Mesenchymal stem cell (in vitro differentiated cells and primary cell): ENCODE measurements around the gene LAMC1.

Experiments
- DNase-seq: peaks from one replicate; pipeline ENCODE4 v3.0.0-alpha.2; 2013
- H2AFZ ChIP-seq: one replicate; pipeline ENCODE4 v1.6.1; 2013; ENCODE audit warnings: low read depth, mild to moderate bottlenecking, control low read depth, inconsistent platforms, low read length, moderate library complexity
- H2AK5ac ChIP-seq: 2 replicates; pipeline ENCODE4 v1.6.1; 2013; ENCODE audit warnings: low read length, moderate library complexity, mild to moderate bottlenecking, inconsistent platforms; ENCODE audit not compliant: severe bottlenecking
- H2BK120ac ChIP-seq: one replicate; pipeline ENCODE4 v1.6.1; 2013; ENCODE audit warnings: low read depth, mild to moderate bottlenecking, inconsistent platforms, low read length, moderate library complexity
- H2BK12ac ChIP-seq, 2 experiments: one replicate each; pipeline ENCODE4 v1.6.1; 2013; ENCODE audit warnings: inconsistent platforms in 2 of 2, low read length in 2 of 2, mild to moderate bottlenecking in 2 of 2, moderate library complexity in 2 of 2, control low read depth in 1 of 2
- H2BK15ac ChIP-seq: one replicate; pipeline ENCODE4 v1.6.1; 2013; ENCODE audit warnings: mild to moderate bottlenecking, low read depth, inconsistent platforms; ENCODE audit not compliant: poor library complexity, severe bottlenecking
- H2BK5ac ChIP-seq: 2 replicates; pipeline ENCODE4 v1.6.1; 2013; ENCODE audit warnings: low read depth, mild to moderate bottlenecking, low read length, control low read depth, inconsistent platforms; ENCODE audit not compliant: poor library complexity, severe bottlenecking
- H3K14ac ChIP-seq, 2 experiments: one replicate each; pipeline ENCODE4 v1.6.1; 2013; ENCODE audit warnings: inconsistent platforms in 2 of 2, low read length in 2 of 2, control low read depth in 1 of 2, mild to moderate bottlenecking in 1 of 2, moderate library complexity in 1 of 2
- H3K18ac ChIP-seq, 2 experiments: one replicate each; pipeline ENCODE4 v1.6.1; 2013; ENCODE audit warnings: inconsistent platforms in 2 of 2, low read length in 2 of 2, control low read depth in 1 of 2, low read depth in 1 of 2, mild to moderate bottlenecking in 1 of 2
- H3K23ac ChIP-seq, 2 experiments: one replicate each; pipeline ENCODE4 v1.6.1; 2013; ENCODE audit warnings: inconsistent platforms in 2 of 2, low read length in 2 of 2, mild to moderate bottlenecking in 2 of 2, moderate library complexity in 2 of 2, control low read depth in 1 of 2
- H3K27ac ChIP-seq: 2 replicates; pipeline ENCODE4 v1.5.1; 2013; ENCODE audit warnings: mild to moderate bottlenecking, moderate library complexity, low read length, control low read depth, inconsistent platforms; ENCODE audit not compliant: poor library complexity, severe bottlenecking
- H3K27me3 ChIP-seq, 2 experiments: 2 replicates each; pipeline versions ENCODE4 v1.6.1 to v1.7.0; 2013; ENCODE audit warnings: low read length in 2 of 2, mild to moderate bottlenecking in 2 of 2, moderate library complexity in 2 of 2, control low read depth in 1 of 2, inconsistent platforms in 1 of 2; ENCODE audit not compliant: control insufficient read depth in 1 of 2, insufficient read depth in 1 of 2
- H3K36me3 ChIP-seq, 2 experiments: 2 replicates each; pipeline versions ENCODE4 v1.6.1 to v1.7.0; 2013; ENCODE audit warnings: low read length in 2 of 2, control low read depth in 1 of 2, inconsistent platforms in 1 of 2, low read depth in 1 of 2, mild to moderate bottlenecking in 1 of 2; ENCODE audit not compliant: insufficient read depth in 2 of 2, control insufficient read depth in 1 of 2
- H3K4ac ChIP-seq, 2 experiments: one replicate each; pipeline ENCODE4 v1.6.1; 2013; ENCODE audit warnings: inconsistent platforms in 2 of 2, low read length in 2 of 2, mild to moderate bottlenecking in 2 of 2, moderate library complexity in 2 of 2, control low read depth in 1 of 2, low read depth in 1 of 2
- H3K4me1 ChIP-seq: 2 replicates; pipeline ENCODE4 v1.6.1; 2013; ENCODE audit warnings: low read depth, low read length, control low read depth; ENCODE audit not compliant: control insufficient read depth, insufficient read depth
- H3K4me2 ChIP-seq: 2 replicates; pipeline ENCODE4 v1.6.1; 2013; ENCODE audit warnings: low read length, mild to moderate bottlenecking, inconsistent platforms; ENCODE audit not compliant: poor library complexity, severe bottlenecking
- H3K4me3 ChIP-seq, 2 experiments: 2 replicates each; pipeline versions ENCODE4 v1.5.1 to v1.7.0; 2013; ENCODE audit warnings: low read length in 2 of 2, mild to moderate bottlenecking in 2 of 2, control low read depth in 1 of 2, low read depth in 1 of 2; ENCODE audit not compliant: insufficient read depth in 1 of 2
- H3K79me1 ChIP-seq: replicated peaks from 2 replicates; pipeline ENCODE4 v1.6.1; 2013; ENCODE audit warnings: mild to moderate bottlenecking, control low read depth, low read length, inconsistent platforms; ENCODE audit not compliant: poor library complexity, severe bottlenecking
- H3K9ac ChIP-seq: 2 replicates; pipeline ENCODE4 v1.7.0; 2013; ENCODE audit warnings: mild to moderate bottlenecking, low read length, moderate library complexity
- H3K9me3 ChIP-seq: 2 replicates; pipeline ENCODE4 v1.7.0; 2013; ENCODE audit warnings: mild to moderate bottlenecking, low read length; ENCODE audit not compliant: control insufficient read depth
- H4K8ac ChIP-seq: one replicate; pipeline ENCODE4 v1.6.1; 2013; ENCODE audit warnings: inconsistent platforms, mild to moderate bottlenecking, low read length, moderate library complexity
- H4K91ac ChIP-seq: one replicate; pipeline ENCODE4 v1.6.1; 2013; ENCODE audit warnings: mild to moderate bottlenecking, low read length, inconsistent platforms
- WGBS: methylation state at CpG from one replicate; pipeline ENCODE4 v1.1.7; 2013; ENCODE audit warnings: mixed read lengths; 5-methylcytosine and 5-hydroxymethylcytosine counted together

Gene LAMC1

DNA sequence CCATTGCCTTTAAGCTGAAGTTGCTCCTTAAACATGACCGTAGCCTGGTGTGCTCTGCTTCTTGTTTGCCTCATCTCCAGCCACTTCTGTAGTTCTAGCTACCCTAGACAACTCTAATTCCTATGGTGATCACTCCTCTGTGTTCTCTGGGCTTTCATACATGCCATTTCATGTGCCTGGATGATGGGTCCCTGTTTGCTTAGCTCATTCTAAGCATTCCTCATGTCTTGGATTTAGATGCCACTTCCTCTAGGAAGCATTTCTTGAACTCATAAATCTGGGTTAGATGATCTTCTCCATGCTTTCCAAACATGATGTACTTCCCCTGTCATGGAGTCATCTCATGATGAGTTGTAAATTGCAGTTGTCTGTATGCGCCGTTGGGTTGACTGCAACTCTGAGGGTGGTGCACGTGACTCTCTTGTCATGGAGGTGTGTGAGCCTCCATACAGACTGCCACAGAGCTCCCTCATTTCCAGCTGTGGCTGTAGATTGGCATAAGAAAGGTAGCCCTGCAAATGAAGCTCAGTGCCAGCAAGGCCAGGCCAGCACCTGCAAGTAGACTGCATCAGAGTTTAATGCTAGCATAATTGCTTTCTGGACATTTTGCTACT, 77.2 kb downstream of the LAMC1 start:
- Histone ChIP-seq H3K36me3 (peaks cover 13 to 69% of the 10 kb centered on the region in 2 experiments), H4K91ac (peak overlapping the region; percentile 25), H3K14ac (no peak overlapping the region), H3K9me3 (no peaks in the 10 kb centered on the region), H2AFZ (no peak overlapping the region), H3K18ac (peak overlapping the region in 1 of 2 experiments; percentile 13), H3K4me1 (peaks cover 11% of the 10 kb centered on the region), H4K8ac (peak overlapping the region; percentile 32), H3K4ac (no peak overlapping the region), H2BK15ac (no peak overlapping the region), H3K27ac (no peak overlapping the region), H3K23ac (no peak overlapping the region), H2BK120ac (peak overlapping the region; percentile 55), H2AK5ac (no peak overlapping the region), H3K27me3 (no peaks in the 10 kb centered on the region), H3K4me2 (no peak overlapping the region), H2BK5ac (no peak overlapping the region), H3K79me1 (peaks cover 4% of the 10 kb centered on the region), H2BK12ac (peak overlapping the region in 1 of 2 experiments; percentile 18), H3K4me3 (no peak overlapping the region), H3K9ac (no peak overlapping the region)
- 90% methylated on average over 4 of the region's 4 CpGs for WGBS
- no peak for DNase-seq

DNA sequence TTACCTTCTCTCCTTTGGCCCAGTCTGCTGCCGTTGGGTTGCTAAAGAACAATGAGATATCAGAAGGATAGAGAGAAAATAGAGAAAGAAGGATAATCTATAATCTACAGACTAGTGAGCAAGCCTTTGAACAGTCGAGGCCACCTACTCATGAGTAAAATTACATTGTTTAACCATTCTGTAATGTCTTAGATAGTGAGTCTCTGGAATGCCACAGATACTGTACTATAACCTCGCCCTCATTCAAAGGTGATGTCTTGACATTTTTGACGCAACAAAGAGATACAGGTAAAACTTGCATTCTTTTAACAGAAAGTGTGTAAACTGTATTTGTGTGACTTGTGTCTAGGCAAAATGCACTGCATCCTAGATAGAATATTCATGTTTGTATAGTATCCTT, 77.9 kb downstream of the LAMC1 start:
- no peak overlapping the region for H3K18ac ChIP-seq
- no peak overlapping the region for H3K23ac ChIP-seq
- no peaks in the 10 kb centered on the region for H3K27me3 ChIP-seq
- H3K9ac ChIP-seq = no peak overlapping the region
- no peak overlapping the region for H3K27ac ChIP-seq
- no peak overlapping the region for H2BK120ac ChIP-seq
- no peak overlapping the region for H2BK15ac ChIP-seq
- H2AK5ac ChIP-seq = no peak overlapping the region
- H3K9me3 ChIP-seq = no peaks in the 10 kb centered on the region
- H3K14ac ChIP-seq = no peak overlapping the region
- peak overlapping the region; percentile 18 for H4K91ac ChIP-seq
- DNase-seq = no peak
- no peak overlapping the region for H2BK5ac ChIP-seq
- H3K4me3 ChIP-seq = no peak overlapping the region
- H3K4ac ChIP-seq = no peak overlapping the region
- peaks cover 4% of the 10 kb centered on the region for H3K79me1 ChIP-seq
- H4K8ac ChIP-seq = no peak overlapping the region
- no peak overlapping the region for H2BK12ac ChIP-seq
- WGBS = 97% methylated on average over 3 of the region's 4 CpGs
- peaks cover 13 to 70% of the 10 kb centered on the region in 2 experiments for H3K36me3 ChIP-seq
- H3K4me2 ChIP-seq = no peak overlapping the region
- H2AFZ ChIP-seq = no peak overlapping the region
- H3K4me1 ChIP-seq = peaks cover 11% of the 10 kb centered on the region

DNA sequence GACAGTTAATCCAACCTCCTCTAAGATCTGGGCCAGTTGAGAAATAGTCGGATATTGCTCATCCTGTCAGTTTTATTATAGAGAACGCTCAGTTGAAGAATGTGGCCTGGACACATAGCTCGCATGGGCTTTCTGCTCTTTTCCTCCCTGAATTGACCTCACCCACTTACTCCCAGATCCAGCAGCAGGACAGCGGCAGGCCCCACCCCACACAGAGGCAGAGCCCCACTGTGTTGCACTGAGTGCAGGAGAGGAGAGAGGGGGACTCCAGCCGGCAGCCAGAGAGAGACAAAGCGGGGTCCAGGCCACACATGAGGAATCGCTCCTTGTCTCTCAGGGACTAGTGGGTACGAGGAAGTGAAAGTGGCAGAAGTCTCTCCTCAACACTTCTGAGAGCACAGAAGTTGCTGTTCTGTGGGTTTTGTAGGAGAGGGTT, 78.6 kb downstream of the LAMC1 start:
- Histone ChIP-seq H3K79me1 (peaks cover 6% of the 10 kb centered on the region), H3K18ac (peak overlapping the region; percentile 58 to 71), H3K4me3 (peak overlapping the region in 1 of 2 experiments; percentile 16), H3K27me3 (no peaks in the 10 kb centered on the region), H2BK5ac (no peak overlapping the region), H3K4me2 (no peak overlapping the region), H3K23ac (peak overlapping the region in 1 of 2 experiments; percentile 78), H2BK15ac (no peak overlapping the region), H3K4ac (no peak overlapping the region), H3K36me3 (peaks cover 15 to 78% of the 10 kb centered on the region in 2 experiments), H4K8ac (no peak overlapping the region), H3K4me1 (peaks cover 14% of the 10 kb centered on the region), H3K14ac (peak overlapping the region in 1 of 2 experiments; percentile 23), H2BK120ac (peak overlapping the region; percentile 61), H3K9me3 (no peaks in the 10 kb centered on the region), H4K91ac (peak overlapping the region; percentile 83), H2AFZ (no peak overlapping the region), H2BK12ac (peak overlapping the region in 1 of 2 experiments; percentile 65), H2AK5ac (no peak overlapping the region), H3K9ac (peak overlapping the region; percentile 46), H3K27ac (no peak overlapping the region)
- DNase-seq = peak; percentile 78
- 62% methylated on average over 7 of the region's 8 CpGs for WGBS

DNA sequence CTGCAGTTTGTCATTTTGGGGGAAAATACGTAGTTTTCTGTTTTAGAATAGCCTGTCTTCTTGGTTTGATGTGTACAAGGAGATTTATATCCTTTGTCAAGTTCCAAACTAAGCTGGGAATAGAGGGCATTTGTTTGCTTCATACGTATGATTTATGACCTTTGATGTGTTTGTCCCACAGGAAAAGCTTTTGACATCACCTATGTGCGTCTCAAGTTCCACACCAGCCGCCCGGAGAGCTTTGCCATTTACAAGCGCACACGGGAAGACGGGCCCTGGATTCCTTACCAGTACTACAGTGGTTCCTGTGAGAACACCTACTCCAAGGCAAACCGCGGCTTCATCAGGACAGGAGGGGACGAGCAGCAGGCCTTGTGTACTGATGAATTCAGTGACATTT, 79.9 kb downstream of the LAMC1 start:
- no peak overlapping the region for H2AK5ac ChIP-seq

More for the DNA sequence above, 79.9 kb downstream of the LAMC1 start:
- Histone ChIP-seq H3K4ac (no peak overlapping the region), H3K9me3 (no peaks in the 10 kb centered on the region), H3K9ac (no peak overlapping the region), H3K4me3 (no peak overlapping the region), H4K91ac (no peak overlapping the region), H2BK5ac (no peak overlapping the region), H3K23ac (no peak overlapping the region), H3K79me1 (peaks cover 10% of the 10 kb centered on the region), H2BK15ac (no peak overlapping the region), H3K36me3 (peaks cover 15 to 87% of the 10 kb centered on the region in 2 experiments), H3K4me1 (peaks cover 12% of the 10 kb centered on the region), H3K27me3 (no peaks in the 10 kb centered on the region), H3K27ac (no peak overlapping the region), H2AFZ (no peak overlapping the region), H3K14ac (no peak overlapping the region), H3K18ac (peak overlapping the region in 1 of 2 experiments; percentile 1), H2BK12ac (peak overlapping the region in 1 of 2 experiments; percentile 70), H2BK120ac (no peak overlapping the region), H4K8ac (no peak overlapping the region), H3K4me2 (no peak overlapping the region)
- DNase-seq = no peak
- WGBS = 89% methylated on average over 11 of the region's 11 CpGs
